Activated naive CD8-positive, alpha-beta T cell treated with anti-CD3 and anti-CD28 coated beads, Interleukin-2, amount 50 U/mL, for 24 hours (primary cell): ENCODE data around the gene NEK2.
"Not testable (repeated sequence)": the region's sequence is repeated elsewhere in the genome, so short reads cannot be mapped to it uniquely, and the experiment has no call there.

Source experiments
- ATAC-seq: fragments of 150-1000 bp; cut with Tn5 transposase; one replicate; pipeline ENCODE4 v1.10.0; 2021
- DNase-seq: peaks from one replicate; pipeline ENCODE4 v3.0.0; 2021
- H3K27ac Mint-ChIP-seq: one replicate; pipeline ENCODE4 v1.8.0; 2021; ENCODE audit warnings: mild to moderate bottlenecking, mixed read lengths
- H3K27me3 Mint-ChIP-seq: one replicate; pipeline ENCODE4 v1.8.0; 2021; ENCODE audit warnings: mixed read lengths
- H3K36me3 Mint-ChIP-seq: one replicate; pipeline ENCODE4 v1.8.0; 2021; ENCODE audit warnings: low read depth, mixed read lengths
- H3K4me1 Mint-ChIP-seq: one replicate; pipeline ENCODE4 v1.8.0; 2021; ENCODE audit warnings: mixed read lengths
- H3K4me3 Mint-ChIP-seq: one replicate; pipeline ENCODE4 v1.8.0; 2021; ENCODE audit warnings: mild to moderate bottlenecking, moderate library complexity, mixed read lengths
- H3K9me3 Mint-ChIP-seq: one replicate; pipeline ENCODE4 v1.8.0; 2021; ENCODE audit warnings: mixed read lengths

Gene NEK2

DNA sequence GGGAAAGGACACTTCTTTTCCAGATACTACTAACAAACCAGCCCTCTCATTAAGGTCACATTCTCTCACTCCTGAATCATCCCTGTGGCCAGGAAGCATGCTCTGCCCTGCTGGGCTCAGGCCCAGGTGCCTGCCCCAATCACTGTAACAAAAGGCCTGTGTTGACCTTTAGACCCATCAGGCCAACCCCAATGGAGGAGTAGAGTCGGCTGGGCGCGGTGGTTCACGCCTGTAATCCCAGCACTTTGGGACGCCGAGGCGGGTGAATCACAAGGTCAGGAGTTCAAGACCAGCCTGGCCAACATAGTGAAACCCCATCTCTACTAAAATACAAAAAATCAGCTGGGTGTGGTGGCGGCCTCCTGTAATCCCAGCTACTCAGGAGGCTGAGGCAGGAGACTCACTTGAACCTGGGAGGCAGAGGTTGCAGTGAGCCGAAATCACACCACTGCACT lies 38.8 kb downstream of the NEK2 start:
- not testable (repeated sequence) for ATAC-seq, H3K9me3 Mint-ChIP-seq, H3K27me3 Mint-ChIP-seq, H3K4me3 Mint-ChIP-seq, H3K36me3 Mint-ChIP-seq, H3K27ac Mint-ChIP-seq, H3K4me1 Mint-ChIP-seq, DNase-seq

DNA sequence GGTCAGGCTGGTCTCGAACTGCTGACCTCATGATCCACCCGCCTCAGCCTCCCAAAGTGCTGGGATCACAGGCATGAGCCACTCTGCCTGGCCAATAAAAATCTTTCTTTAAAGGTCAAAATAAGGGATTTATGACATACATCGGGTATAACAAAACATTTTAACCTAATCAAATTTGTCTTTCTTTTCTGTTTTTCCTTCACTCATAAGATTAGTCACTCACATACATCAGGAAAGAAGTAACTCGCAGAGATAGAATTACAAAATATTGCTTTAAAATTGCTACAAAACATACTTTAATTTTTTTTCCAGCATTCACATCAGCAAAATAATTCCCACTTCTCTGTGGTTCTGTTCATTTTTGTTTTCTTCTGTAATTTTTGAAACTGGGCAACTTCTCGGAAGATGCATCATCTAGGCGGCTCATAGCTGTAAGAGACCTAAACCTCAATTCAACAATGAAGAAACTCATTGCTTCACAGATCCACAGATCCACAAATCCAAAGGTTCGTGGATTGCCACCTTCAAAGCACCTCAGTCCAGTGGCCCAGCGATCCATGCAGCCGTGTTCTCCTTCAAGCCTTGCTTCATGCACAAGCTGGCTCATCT lies 39.7 kb downstream of the NEK2 start:
- Mint-ChIP-seq H3K4me3 (no peak overlapping the region), H3K9me3 (no peaks in the 10 kb centered on the region), H3K36me3 (no peaks in the 10 kb centered on the region), H3K4me1 (no peaks in the 10 kb centered on the region), H3K27ac (no peak overlapping the region), H3K27me3 (peaks cover 6% of the 10 kb centered on the region)
- ATAC-seq (no peak), DNase-seq (no peak)

DNA sequence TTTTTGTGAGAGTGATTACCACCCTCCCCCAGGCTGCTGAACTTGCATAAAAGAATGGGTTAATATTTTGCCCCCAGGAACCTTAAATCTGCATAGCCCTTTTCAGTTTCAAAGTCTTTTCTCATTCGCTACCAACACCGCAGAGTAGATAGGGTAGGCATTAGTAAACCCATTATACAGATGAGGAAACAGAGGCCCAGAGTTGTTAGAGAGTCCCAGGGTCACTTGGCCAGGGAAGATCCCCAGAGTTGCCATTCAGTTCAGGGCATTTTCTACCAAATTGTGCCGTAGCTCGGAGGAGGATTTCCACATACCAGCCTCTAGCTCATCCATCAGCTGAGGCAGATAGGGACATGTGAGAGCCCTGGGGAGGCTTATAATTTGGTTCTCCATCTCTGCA lies 40.5 kb downstream of the NEK2 start:
- DNase-seq (no peak), ATAC-seq (no peak)
- Mint-ChIP-seq H3K9me3 (no peaks in the 10 kb centered on the region), H3K27me3 (peaks cover 6% of the 10 kb centered on the region), H3K4me1 (no peaks in the 10 kb centered on the region), H3K36me3 (no peaks in the 10 kb centered on the region), H3K4me3 (no peak overlapping the region), H3K27ac (no peak overlapping the region)

DNA sequence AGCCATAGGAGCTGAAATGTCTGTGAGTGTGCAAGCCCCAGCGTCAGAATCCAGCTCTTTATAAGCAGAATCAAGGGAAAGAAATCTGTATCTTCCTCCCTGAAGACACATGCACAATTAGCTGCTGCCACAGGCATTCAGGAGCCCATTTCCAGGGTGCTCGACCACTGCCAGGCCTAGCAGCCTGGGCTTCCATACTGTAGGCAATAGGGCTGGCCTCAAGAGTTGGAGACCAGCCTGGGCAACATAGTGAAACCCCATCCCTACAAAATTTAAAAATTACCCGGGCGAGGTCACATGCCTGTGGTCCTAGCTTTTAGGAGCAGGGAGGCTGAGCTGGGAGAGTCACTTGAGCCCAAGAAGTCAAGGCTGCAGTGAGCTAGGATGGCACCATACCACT lies 41.0 kb downstream of the NEK2 start:
- no peak overlapping the region for H3K27ac Mint-ChIP-seq
- H3K4me1 Mint-ChIP-seq: no peaks in the 10 kb centered on the region
- peaks cover 6% of the 10 kb centered on the region for H3K27me3 Mint-ChIP-seq
- no peaks in the 10 kb centered on the region for H3K9me3 Mint-ChIP-seq
- no peaks in the 10 kb centered on the region for H3K36me3 Mint-ChIP-seq
- no peak for DNase-seq
- H3K4me3 Mint-ChIP-seq: no peak overlapping the region
- ATAC-seq: no peak

DNA sequence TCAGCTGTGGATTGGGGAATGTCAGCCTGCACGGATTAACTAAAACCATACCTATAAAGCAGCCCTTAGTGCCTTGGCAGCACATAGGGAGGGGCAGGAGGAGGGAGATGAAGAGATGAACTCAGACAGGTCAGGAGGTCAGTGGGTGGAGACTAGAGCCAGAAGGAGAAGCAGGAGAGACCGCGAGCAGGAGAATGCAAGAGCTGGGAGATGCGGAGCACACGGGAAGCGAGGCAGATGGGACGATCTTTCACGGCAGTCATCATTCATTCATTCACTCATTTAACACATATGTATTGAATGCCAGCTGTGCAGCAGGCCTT lies 41.9 kb downstream of the NEK2 start:
- no peaks in the 10 kb centered on the region for H3K9me3 Mint-ChIP-seq
- no peak overlapping the region for H3K27ac Mint-ChIP-seq
- H3K4me3 Mint-ChIP-seq: no peak overlapping the region
- no peaks in the 10 kb centered on the region for H3K36me3 Mint-ChIP-seq
- DNase-seq (no peak), ATAC-seq (no peak)
- no peaks in the 10 kb centered on the region for H3K4me1 Mint-ChIP-seq
- H3K27me3 Mint-ChIP-seq: peaks cover 6% of the 10 kb centered on the region

DNA sequence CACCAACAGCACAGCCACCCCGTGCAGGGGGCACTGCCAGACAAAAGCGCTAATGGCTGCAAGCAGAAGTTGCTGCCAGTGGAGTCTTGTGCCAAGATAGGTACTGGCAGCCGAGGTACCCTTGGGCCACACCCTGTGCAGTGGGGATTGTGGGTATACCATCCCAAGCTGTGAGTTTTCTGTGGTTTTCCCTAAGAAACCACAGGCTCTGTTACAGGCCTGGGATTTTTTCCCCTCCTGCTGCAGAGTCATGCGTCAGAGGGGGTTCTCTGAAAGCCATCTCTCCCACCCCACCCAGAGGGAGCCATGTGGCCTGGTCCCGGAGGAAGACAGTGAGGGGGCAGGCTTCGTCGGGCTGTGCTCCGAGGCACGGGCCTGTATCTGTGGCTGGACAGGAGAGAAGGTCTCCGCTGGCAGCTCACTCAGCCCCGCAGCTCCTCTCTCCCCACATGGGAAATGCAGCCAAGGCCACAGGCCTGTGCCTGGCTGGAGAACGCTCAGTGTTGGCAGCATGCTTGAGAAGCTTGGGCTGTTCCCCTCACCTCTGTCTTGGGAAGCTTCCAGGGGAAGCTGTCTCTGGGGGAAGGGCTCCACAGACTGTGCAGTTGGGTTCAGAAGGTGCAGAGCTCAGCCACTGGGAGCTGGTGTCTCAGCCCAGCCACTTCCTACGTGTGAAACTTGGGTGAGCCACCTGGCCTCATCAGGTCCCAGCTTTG lies 42.5 kb downstream of the NEK2 start:
- H3K36me3 Mint-ChIP-seq: no peaks in the 10 kb centered on the region
- H3K4me3 Mint-ChIP-seq: no peak overlapping the region
- DNase-seq (no peak), ATAC-seq (peak; percentile 35)
- H3K27me3 Mint-ChIP-seq: peaks cover 6% of the 10 kb centered on the region
- H3K27ac Mint-ChIP-seq: no peak overlapping the region
- H3K9me3 Mint-ChIP-seq: no peaks in the 10 kb centered on the region
- no peaks in the 10 kb centered on the region for H3K4me1 Mint-ChIP-seq

DNA sequence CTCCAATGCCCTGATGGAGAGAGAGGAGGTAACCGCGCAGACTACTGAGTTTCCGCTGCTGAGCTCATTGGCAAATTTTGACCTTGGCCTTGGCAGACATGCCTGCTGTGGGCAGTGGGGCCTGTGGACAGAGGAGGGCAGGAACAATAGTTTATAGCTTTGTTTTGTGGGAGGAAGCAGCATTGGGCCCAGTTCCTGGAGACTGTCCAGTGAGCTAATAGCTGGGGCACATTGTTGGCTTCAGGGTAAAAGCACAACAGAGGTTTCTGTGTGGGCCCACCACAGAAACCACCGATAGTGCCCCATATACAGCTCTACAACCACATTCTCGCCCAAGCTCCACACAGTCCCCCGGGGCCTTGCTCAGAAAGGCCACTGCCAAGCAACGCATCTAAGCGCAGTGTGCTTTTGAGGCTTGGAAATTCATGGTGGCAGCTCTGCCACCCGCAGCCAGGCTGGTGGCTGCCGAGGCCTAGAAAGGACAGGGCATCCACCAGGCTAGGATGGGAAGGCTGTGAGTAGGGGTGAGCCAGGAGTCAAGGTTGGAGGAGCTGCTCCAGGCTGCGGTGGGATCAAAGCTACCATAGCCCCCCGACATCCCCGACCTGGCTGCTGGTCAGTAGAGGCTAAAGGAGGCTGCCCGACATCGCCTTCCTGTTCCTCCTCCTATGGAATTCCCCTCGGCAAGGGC lies 43.2 kb downstream of the NEK2 start:
- Mint-ChIP-seq H3K9me3 (no peaks in the 10 kb centered on the region), H3K4me3 (no peak overlapping the region), H3K27ac (no peak overlapping the region), H3K4me1 (no peaks in the 10 kb centered on the region), H3K36me3 (no peaks in the 10 kb centered on the region), H3K27me3 (peaks cover 6% of the 10 kb centered on the region)
- ATAC-seq (peak; percentile 26), DNase-seq (no peak)

DNA sequence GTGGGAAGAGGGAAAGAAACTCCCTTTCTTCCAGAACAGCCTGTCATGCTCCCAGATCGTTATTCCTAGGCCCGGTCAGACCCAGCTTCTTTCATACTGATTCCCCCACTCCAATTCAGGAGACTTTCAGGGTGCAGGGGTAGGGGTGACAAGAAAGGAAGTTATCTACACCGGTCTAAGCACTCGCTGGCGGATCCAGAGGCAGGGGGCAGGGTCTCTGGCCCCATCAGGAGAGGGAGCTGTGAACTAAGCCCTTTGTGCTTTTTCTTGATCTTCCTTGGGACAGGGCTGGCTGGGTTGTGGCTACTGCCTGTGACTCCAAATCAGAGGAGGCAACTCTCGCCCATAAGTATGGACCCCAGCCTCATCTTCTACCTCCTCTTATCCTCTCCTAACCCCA lies 44.3 kb downstream of the NEK2 start:
- Mint-ChIP-seq H3K27me3 (peaks cover 6% of the 10 kb centered on the region), H3K9me3 (no peaks in the 10 kb centered on the region), H3K27ac (no peak overlapping the region), H3K36me3 (no peaks in the 10 kb centered on the region), H3K4me3 (no peak overlapping the region), H3K4me1 (no peaks in the 10 kb centered on the region)
- DNase-seq: no peak
- ATAC-seq: no peak

DNA sequence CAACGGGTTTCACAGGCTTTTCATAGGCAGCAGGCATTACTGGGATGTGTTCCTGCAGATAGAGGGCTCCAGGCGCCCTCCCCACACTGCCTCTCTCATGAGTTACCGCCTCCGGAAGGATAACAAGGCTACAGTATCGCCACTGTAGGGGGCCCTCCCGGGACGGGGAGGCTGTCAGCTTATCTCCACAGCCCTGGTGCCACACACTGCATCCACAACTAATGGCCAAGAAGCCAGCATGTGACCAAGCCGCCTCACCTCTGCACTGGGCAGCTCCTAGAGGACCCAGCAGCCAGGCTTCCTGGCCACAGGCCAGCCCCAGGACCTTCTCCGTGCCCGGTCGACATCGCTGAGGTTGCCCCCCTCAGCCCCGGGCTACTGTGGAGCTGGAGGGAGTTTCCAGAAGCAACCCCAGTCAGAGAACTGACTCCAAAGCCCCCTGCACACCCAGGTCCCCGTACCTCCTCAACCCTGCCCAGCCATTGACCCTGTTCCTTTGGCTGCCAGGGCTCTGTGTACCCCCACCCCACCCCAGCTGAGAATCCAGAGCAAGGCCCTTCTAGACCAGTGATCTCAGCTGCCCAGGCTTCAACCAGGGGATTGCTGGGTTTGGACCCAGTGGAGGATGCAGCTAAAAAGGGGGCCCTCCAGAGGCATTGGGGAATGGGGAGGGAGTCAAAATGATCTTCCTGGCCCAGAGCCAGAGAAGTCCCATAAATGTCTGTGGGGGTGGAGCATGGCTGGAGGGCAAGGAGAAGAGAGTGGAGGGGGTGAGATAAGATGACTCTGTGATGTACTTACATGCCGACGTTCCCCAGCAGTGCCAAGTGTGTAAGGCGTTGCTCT lies 45.0 kb downstream of the NEK2 start:
- no peak overlapping the region for H3K27ac Mint-ChIP-seq
- H3K4me3 Mint-ChIP-seq: no peak overlapping the region
- H3K27me3 Mint-ChIP-seq: peaks cover 6% of the 10 kb centered on the region
- H3K9me3 Mint-ChIP-seq: no peaks in the 10 kb centered on the region
- H3K4me1 Mint-ChIP-seq: no peaks in the 10 kb centered on the region
- DNase-seq: no peak
- ATAC-seq: no peak
- H3K36me3 Mint-ChIP-seq: no peaks in the 10 kb centered on the region

DNA sequence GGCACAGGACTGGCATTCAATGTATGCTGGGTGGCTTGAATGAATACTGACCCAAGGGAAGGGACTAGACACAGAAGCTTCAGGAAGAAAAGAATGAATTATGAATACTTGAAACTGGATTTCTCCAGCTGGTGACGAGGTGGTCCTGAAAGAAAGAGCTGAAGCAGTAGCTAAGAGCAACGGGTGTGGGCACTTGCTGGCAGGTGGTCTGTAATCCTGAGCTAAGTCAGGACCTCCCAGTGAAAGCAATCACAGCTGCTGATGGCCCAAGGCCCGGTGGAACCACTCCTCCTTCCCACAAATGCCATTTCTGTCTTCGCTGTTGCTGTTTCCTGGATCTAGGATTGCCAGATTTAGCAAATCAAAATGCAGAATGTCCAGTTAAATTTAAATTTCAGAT lies 47.0 kb downstream of the NEK2 start:
- Mint-ChIP-seq H3K9me3 (no peaks in the 10 kb centered on the region), H3K27me3 (peaks cover 3% of the 10 kb centered on the region), H3K4me3 (no peak overlapping the region), H3K36me3 (no peaks in the 10 kb centered on the region), H3K27ac (no peak overlapping the region), H3K4me1 (no peaks in the 10 kb centered on the region)
- ATAC-seq: no peak
- no peak for DNase-seq

DNA sequence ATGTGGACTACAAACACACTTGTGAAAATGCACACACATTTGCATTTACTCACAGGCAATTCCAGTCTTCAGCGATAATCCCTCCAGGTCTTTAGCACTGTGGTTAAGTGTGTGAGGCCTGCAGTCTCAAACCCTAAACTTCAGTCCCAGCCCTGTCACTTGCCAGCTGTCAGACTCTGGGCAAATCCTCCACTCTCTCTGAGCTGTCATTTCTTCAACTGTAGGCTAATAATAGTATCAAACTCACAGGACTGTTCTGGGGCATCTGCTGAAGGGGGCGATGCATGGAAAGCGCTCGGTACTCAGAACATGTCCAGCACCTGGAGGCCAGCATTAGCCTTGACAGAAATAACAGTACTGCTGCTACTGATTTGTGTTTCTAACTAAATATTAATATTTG lies 48.2 kb downstream of the NEK2 start:
- Mint-ChIP-seq H3K27me3 (peaks cover 2% of the 10 kb centered on the region), H3K9me3 (no peaks in the 10 kb centered on the region), H3K4me3 (no peak overlapping the region), H3K4me1 (no peaks in the 10 kb centered on the region), H3K36me3 (no peaks in the 10 kb centered on the region), H3K27ac (no peak overlapping the region)
- no peak for DNase-seq
- no peak for ATAC-seq

DNA sequence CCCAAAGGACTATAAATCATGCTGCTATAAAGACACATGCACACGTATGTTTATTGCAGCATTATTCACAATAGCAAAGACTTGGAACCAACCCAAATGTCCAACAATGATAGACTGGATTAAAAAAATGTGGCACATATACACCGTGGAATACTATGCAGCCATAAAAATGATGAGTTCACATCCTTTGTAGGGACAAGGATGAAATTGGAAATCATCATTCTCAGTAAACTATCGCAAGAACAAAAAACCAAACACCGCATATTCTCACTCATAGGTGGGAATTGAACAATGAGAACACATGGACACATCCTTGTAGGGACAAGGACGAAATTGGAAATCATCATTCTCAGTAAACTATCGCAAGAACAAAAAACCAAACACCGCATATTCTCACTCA lies 49.6 kb downstream of the NEK2 start:
- not testable (repeated sequence) for H3K9me3 Mint-ChIP-seq, H3K27ac Mint-ChIP-seq, H3K4me1 Mint-ChIP-seq, H3K36me3 Mint-ChIP-seq, DNase-seq, ATAC-seq, H3K4me3 Mint-ChIP-seq, H3K27me3 Mint-ChIP-seq

DNA sequence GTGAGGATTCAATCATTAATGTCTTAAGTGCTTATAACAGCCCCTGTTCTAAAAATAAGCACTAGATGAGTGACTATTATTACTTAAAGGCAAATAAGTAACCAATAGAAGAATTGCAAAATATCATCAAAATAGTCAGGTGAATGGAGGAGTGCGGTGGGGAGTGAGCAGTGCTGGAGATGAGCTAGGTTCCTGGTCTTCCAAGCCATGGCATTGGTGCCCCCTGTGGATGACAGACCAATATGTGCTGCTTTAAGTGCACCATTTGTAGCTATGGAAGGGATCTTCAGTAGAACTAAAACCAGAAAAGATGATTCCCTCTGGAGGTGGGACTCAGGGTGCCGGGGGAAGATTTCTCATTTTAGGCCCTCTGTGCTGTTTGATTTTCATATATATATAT lies 50.4 kb downstream of the NEK2 start:
- H3K4me1 Mint-ChIP-seq: no peaks in the 10 kb centered on the region
- H3K9me3 Mint-ChIP-seq: no peaks in the 10 kb centered on the region
- DNase-seq (no peak), ATAC-seq (peak; percentile 57)
- no peaks in the 10 kb centered on the region for H3K27me3 Mint-ChIP-seq
- H3K4me3 Mint-ChIP-seq: no peak overlapping the region
- H3K36me3 Mint-ChIP-seq: no peaks in the 10 kb centered on the region
- H3K27ac Mint-ChIP-seq: no peak overlapping the region

DNA sequence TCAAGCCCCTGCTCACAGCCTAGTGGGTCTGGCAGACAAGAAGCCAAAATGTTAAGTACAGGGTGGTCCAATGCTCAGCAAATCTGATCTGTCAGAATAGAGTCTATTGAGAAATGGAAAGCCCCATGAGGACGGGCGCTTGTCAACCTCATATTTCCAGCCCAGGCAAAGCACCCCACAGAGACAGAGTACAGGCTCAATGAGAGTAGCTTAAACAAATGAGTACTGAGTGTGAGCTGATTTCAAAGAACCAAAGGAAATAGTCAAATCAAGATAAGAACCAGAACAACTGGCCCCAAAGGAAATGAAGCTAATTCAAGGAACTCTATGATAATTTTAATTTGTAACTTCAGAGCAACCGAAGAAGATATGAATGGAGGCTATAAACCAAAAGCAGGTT lies 51.9 kb downstream of the NEK2 start:
- Mint-ChIP-seq H3K27me3 (no peaks in the 10 kb centered on the region), H3K9me3 (no peaks in the 10 kb centered on the region), H3K36me3 (no peaks in the 10 kb centered on the region), H3K27ac (no peak overlapping the region), H3K4me1 (no peaks in the 10 kb centered on the region), H3K4me3 (no peak overlapping the region)
- DNase-seq (no peak), ATAC-seq (no peak)
